SK-N-SH (cell line): ENCODE measurements around the gene FADS3. TPM values are rescaled to one million over a fixed set of nuclear protein-coding genes. Genes with fewer than 3 reads are reported as not detected.

Experiments used
- CTCF ChIA-PET: fragments of 300-600, 350-600 bp; formaldehyde crosslinking; extraction: SDS; loops from one replicate; lab custom pipeline; 2021; lab: Yijun Ruan, JAX
- POLR2A ChIA-PET: fragments of 350-600 bp; sonication (Branson Sonifier 250); formaldehyde crosslinking; extraction: SDS; loops from one replicate; lab custom pipeline; 2020; ENCODE audit warnings: antibody characterized with exemption, inconsistent platforms; lab: Yijun Ruan, JAX
- DNase-seq: peaks from one replicate; pipeline ENCODE4 v3.0.0; 2012
- H2AFZ ChIP-seq: fragments of 200-600 bp; sonication (generic); 2 replicates; pipeline ENCODE4 v1.8.1; 2016; ENCODE audit warnings: antibody characterized with exemption, mild to moderate bottlenecking, low read depth
- H3F3A ChIP-seq: fragments of 200-600 bp; sonication (generic); replicated peaks from 2 replicates; pipeline ENCODE3; 2016; ENCODE audit warnings: antibody characterized with exemption, mild to moderate bottlenecking; ENCODE audit not compliant: insufficient read depth
- H3K27ac ChIP-seq, 2 experiments: fragments of 200-500 bp in 1 of 2; fragments of 200-600 bp in 1 of 2; sonication (Bioruptor generic) in 1 of 2; sonication (generic), shearing (Covaris generic) in 1 of 2; 2 replicates each; pipeline versions ENCODE4 v1.5.1 to v1.6.1; 2014 to 2016; ENCODE audit warnings: low read depth in 2 of 2, inconsistent platforms in 1 of 2, low read length in 1 of 2, mild to moderate bottlenecking in 1 of 2, mixed read lengths in 1 of 2
- H3K27me3 ChIP-seq: fragments of 200-600 bp; sonication (generic), shearing (Covaris generic); 2 replicates; pipeline ENCODE4 v1.6.1; 2016; ENCODE audit warnings: mixed run types; ENCODE audit not compliant: insufficient read depth
- H3K36me3 ChIP-seq, 2 experiments: fragments of 200-500 bp in 1 of 2; fragments of 200-600 bp in 1 of 2; sonication (Bioruptor generic) in 1 of 2; sonication (generic) in 1 of 2; replicated peaks in 1 of 2; 2 replicates each; pipeline versions ENCODE3 to v1.5.1; 2014 to 2016; ENCODE audit warnings: low read length in 1 of 2, mild to moderate bottlenecking in 1 of 2; ENCODE audit not compliant: insufficient read depth in 2 of 2, control insufficient read depth in 1 of 2
- H3K4me1 ChIP-seq, 2 experiments: fragments of 200-500 bp in 1 of 2; fragments of 200-600 bp in 1 of 2; sonication (Bioruptor generic) in 1 of 2; sonication (generic), shearing (Covaris generic) in 1 of 2; 2 replicates each; pipeline versions ENCODE4 v1.5.1 to v1.6.1; 2014 to 2016; ENCODE audit warnings: low read depth in 1 of 2, low read length in 1 of 2, mixed run types in 1 of 2; ENCODE audit not compliant: insufficient read depth in 2 of 2, control insufficient read depth in 1 of 2
- H3K4me2 ChIP-seq: fragments of 200-600 bp; sonication (generic), shearing (Covaris generic); 2 replicates; pipeline ENCODE4 v1.6.1; 2017; ENCODE audit warnings: mixed run types
- H3K4me3 ChIP-seq, 2 experiments: fragments of 200-500 bp in 1 of 2; fragments of 200-600 bp in 1 of 2; sonication (Bioruptor generic) in 1 of 2; sonication (generic), shearing (Covaris generic) in 1 of 2; 2 replicates each; pipeline versions ENCODE4 v1.5.1 to v1.8.1; 2014 to 2016; ENCODE audit warnings: low read depth in 2 of 2, inconsistent platforms in 1 of 2, low read length in 1 of 2, mild to moderate bottlenecking in 1 of 2, mixed read lengths in 1 of 2, moderate library complexity in 1 of 2
- H3K79me2 ChIP-seq: fragments of 200-600 bp; sonication (generic); 2 replicates; pipeline ENCODE4 v1.8.1; 2017; ENCODE audit warnings: mild to moderate bottlenecking; ENCODE audit not compliant: insufficient read depth
- H3K9ac ChIP-seq: fragments of 200-600 bp; sonication (generic); 2 replicates; pipeline ENCODE4 v1.6.1; 2017; ENCODE audit warnings: mixed run types
- H3K9me2 ChIP-seq: fragments of 200-600 bp; sonication (generic); 2 replicates; pipeline ENCODE4 v1.6.1; 2017; ENCODE audit warnings: mixed run types
- H3K9me3 ChIP-seq: fragments of 200-600 bp; sonication (generic); 2 replicates; pipeline ENCODE4 v1.6.1; 2017; ENCODE audit warnings: mixed run types, mild to moderate bottlenecking, moderate library complexity
- H4K20me1 ChIP-seq: fragments of 200-600 bp; sonication (generic); 2 replicates; pipeline ENCODE4 v1.6.1; 2017; ENCODE audit warnings: mild to moderate bottlenecking, mixed run types; ENCODE audit not compliant: insufficient read depth
- CHD2 ChIP-seq: fragments of 150-350 bp; IDR thresholded peaks from 2 replicates; pipeline ENCODE4 v1.6.1; 2018; ENCODE audit warnings: low read length; ENCODE audit not compliant: partially characterized antibody
- ELF1 ChIP-seq: IDR thresholded peaks from 2 replicates; pipeline ENCODE4 v1.4.0; 2012
- EZH2phosphoT487 ChIP-seq: fragments of 200-600 bp; sonication (generic); IDR thresholded peaks from 2 replicates; pipeline ENCODE4 v1.6.1; 2017; ENCODE audit warnings: low read depth, mixed run types, mild to moderate bottlenecking, antibody characterized with exemption, moderate library complexity, borderline replicate concordance
- FOXJ3 ChIP-seq: sonication (generic); formaldehyde crosslinking; IDR thresholded peaks from 2 replicates; pipeline ENCODE4 v1.5.1; 2020; ENCODE audit warnings: mild to moderate bottlenecking, missing genetic modification reagents
- GABPA ChIP-seq: IDR thresholded peaks from 2 replicates; pipeline ENCODE4 v1.4.0; 2012; ENCODE audit warnings: low read depth, mild to moderate bottlenecking
- GATA2 ChIP-seq: sonication (generic); formaldehyde crosslinking; IDR thresholded peaks from 2 replicates; pipeline ENCODE4 v1.5.0; 2020; ENCODE audit warnings: mild to moderate bottlenecking, missing genetic modification reagents
- MEF2A ChIP-seq: IDR thresholded peaks from 2 replicates; pipeline ENCODE4 v1.4.0; 2012; ENCODE audit warnings: low read depth, borderline replicate concordance
- MXI1 ChIP-seq: IDR thresholded peaks from 2 replicates; pipeline ENCODE4 v1.6.1; 2012; ENCODE audit warnings: mild to moderate bottlenecking, low read depth, low read length, improper control_type of control experiment
- RAD21 ChIP-seq: IDR thresholded peaks from 2 replicates; pipeline ENCODE4 v1.6.1; 2012; ENCODE audit warnings: mild to moderate bottlenecking, low read length
- RFX5 ChIP-seq: IDR thresholded peaks from 2 replicates; pipeline ENCODE4 v1.6.1; 2012; ENCODE audit warnings: mild to moderate bottlenecking, improper control_type of control experiment, low read length
- RXRA ChIP-seq: IDR thresholded peaks from 2 replicates; pipeline ENCODE4 v1.4.0; 2012; ENCODE audit warnings: low read depth, mild to moderate bottlenecking, borderline replicate concordance
- SIN3A ChIP-seq: IDR thresholded peaks from 2 replicates; pipeline ENCODE4 v1.6.1; 2012; ENCODE audit warnings: low read depth, mild to moderate bottlenecking, low read length, moderate library complexity, borderline replicate concordance
- SMC3 ChIP-seq: IDR thresholded peaks from 2 replicates; pipeline ENCODE4 v1.6.1; 2012; ENCODE audit warnings: low read depth, low read length, improper control_type of control experiment
- TAF1 ChIP-seq: IDR thresholded peaks from 2 replicates; pipeline ENCODE4 v1.6.1; 2012; ENCODE audit warnings: low read depth, mild to moderate bottlenecking, low read length, moderate library complexity, borderline replicate concordance
- TCF12 ChIP-seq: IDR thresholded peaks from 2 replicates; pipeline ENCODE4 v1.4.0; 2012
- TEAD4 ChIP-seq: IDR thresholded peaks from 2 replicates; pipeline ENCODE4 v1.4.0; 2012; ENCODE audit warnings: mild to moderate bottlenecking, borderline replicate concordance; ENCODE audit not compliant: insufficient read depth
- WGBS: methylation state at CpG from one replicate; pipeline ENCODE4 v1.1.6; 2017; ENCODE audit warnings: low lambda C conversion rate; 5-methylcytosine and 5-hydroxymethylcytosine counted together
- polyA plus RNA-seq, 3 experiments: library from polyadenylated mRNA; depleted of rRNA; stranded (reverse); fragments of >200 nt; gene quantifications; 2 replicates each; pipeline ENCODE4 v1.2.3, GENCODE V29; 2012
- TF ChIP-seq, protein P1 (sequence below): IDR thresholded peaks from 2 replicates; pipeline ENCODE4 v1.4.0; 2012; ENCODE audit warnings: low read depth, borderline replicate concordance
- TF ChIP-seq, protein P2 (sequence below): fragments of 150-350 bp; IDR thresholded peaks from 2 replicates; pipeline ENCODE4 v1.6.1; 2017; ENCODE audit warnings: antibody characterized with exemption, low read length, low read depth, borderline replicate concordance
- TF ChIP-seq, protein P3 (sequence below): IDR thresholded peaks from 2 replicates; pipeline ENCODE4 v1.4.0; 2012; ENCODE audit warnings: low read depth, borderline replicate concordance

Gene FADS3
- polyA plus RNA-seq, 1 of the 3 experiments (the other 2 are of a cell fraction), result 93.3 TPM

DNA sequence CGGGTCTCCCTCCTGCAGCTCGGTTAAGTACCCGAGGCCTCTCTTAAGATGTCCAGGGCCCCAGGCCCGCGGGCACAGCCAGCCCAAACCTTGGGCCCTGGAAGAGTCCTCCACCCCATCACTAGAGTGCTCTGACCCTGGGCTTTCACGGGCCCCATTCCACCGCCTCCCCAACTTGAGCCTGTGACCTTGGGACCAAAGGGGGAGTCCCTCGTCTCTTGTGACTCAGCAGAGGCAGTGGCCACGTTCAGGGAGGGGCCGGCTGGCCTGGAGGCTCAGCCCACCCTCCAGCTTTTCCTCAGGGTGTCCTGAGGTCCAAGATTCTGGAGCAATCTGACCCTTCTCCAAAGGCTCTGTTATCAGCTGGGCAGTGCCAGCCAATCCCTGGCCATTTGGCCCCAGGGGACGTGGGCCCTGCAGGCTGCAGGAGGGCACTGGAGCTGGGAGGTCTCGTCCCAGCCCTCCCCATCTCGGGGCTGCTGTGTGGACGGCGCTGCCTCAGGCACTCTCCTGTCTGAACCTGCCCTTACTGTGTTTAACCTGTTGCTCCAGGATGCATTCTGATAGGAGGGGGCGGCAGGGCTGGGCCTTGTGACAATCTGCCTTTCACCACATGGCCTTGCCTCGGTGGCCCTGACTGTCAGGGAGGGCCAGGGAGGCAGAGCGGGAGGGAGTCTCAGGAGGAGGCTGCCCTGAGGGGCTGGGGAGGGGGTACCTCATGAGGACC, 25.0 kb downstream of the FADS3 start (continued):
- TF ChIP-seq CHD2 (no peak), FOXJ3 (no peak)

DNA sequence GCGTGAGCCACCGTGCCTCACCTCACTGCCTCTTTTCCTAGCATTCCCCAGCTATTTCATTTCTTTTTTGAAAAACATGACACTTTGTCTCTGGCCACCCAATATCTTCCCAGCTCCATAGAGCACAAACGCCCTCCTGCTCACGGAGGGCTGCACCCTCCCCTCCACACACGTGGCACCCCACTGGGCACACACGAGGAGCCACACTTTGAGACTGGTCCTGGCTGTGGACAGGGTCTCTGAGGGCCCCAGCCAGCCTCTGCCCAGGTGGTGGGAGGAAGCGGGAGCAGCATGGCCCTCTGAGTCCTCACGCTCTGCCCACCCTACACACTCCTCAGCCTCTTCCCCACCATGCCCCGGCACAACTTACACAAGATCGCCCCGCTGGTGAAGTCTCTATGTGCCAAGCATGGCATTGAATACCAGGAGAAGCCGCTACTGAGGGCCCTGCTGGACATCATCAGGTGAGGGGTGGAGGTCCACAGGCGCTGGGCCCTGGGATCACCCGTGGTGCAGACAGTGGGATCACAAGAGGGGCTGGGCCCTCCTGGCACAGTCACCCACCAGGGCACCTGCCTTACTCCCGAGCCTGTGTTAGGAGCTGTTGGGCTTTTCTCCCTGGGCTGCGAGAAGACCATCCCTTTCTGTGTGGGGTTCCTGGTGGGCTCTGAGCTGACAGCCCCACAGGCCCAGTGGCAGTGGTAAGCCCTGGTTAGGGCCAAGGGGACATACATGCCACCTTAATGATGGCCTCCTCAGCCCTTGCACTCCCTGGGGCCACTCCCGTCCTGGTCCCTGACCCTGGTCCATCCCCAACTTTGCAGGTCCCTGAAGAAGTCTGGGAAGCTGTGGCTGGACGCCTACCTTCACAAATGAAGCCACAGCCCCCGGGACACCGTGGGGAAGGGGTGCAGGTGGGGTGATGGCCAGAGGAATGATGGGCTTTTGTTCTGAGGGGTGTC, 26.2 kb downstream of the FADS3 start:
- no peak overlapping the region; a peak in 1 of 4 replicates for H3K27ac ChIP-seq
- no peaks in the 10 kb centered on the region for H3K9me3 ChIP-seq
- peaks cover 0 to 4% of the 10 kb centered on the region in 2 experiments; a peak in 1 of 4 replicates for H3K4me1 ChIP-seq
- no peaks in the 10 kb centered on the region for H3K79me2 ChIP-seq
- no peak overlapping the region for H3K4me2 ChIP-seq
- H3F3A ChIP-seq, result no peaks in the 10 kb centered on the region
- CTCF ChIA-PET, result interaction anchor here (0.8 to 10.6 kb wide), 5 partner anchors 11 to 217 kb away, joined by 3 to 91 read pairs (median 6); no protein-coding TSS in a partner anchor
- no peaks in the 10 kb centered on the region for H4K20me1 ChIP-seq
- no peak overlapping the region for H3K9ac ChIP-seq
- H2AFZ ChIP-seq, result no peak overlapping the region
- no peaks in the 10 kb centered on the region for H3K9me2 ChIP-seq
- H3K4me3 ChIP-seq, result no peak overlapping the region
- peaks cover 0 to 15% of the 10 kb centered on the region in 2 experiments for H3K36me3 ChIP-seq
- no peak for DNase-seq
- no peaks in the 10 kb centered on the region for H3K27me3 ChIP-seq
- 97% methylated on average over 13 of the region's 20 CpGs for WGBS
- no peak for TF ChIP-seq RAD21
- TF ChIP-seq CHD2, result no peak
- TF ChIP-seq, protein P1, sequence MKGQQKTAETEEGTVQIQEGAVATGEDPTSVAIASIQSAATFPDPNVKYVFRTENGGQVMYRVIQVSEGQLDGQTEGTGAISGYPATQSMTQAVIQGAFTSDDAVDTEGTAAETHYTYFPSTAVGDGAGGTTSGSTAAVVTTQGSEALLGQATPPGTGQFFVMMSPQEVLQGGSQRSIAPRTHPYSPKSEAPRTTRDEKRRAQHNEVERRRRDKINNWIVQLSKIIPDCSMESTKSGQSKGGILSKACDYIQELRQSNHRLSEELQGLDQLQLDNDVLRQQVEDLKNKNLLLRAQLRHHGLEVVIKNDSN, result no peak
- TF ChIP-seq, protein P2, sequence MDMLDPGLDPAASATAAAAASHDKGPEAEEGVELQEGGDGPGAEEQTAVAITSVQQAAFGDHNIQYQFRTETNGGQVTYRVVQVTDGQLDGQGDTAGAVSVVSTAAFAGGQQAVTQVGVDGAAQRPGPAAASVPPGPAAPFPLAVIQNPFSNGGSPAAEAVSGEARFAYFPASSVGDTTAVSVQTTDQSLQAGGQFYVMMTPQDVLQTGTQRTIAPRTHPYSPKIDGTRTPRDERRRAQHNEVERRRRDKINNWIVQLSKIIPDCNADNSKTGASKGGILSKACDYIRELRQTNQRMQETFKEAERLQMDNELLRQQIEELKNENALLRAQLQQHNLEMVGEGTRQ, result no peak
- no peak for TF ChIP-seq GABPA
- no peak for TF ChIP-seq GATA2 (CRISPR knock-in tag)
- no peak for TF ChIP-seq TEAD4
- no peak for TF ChIP-seq MEF2A
- no peak for TF ChIP-seq SMC3
- TF ChIP-seq TAF1, result no peak
- TF ChIP-seq, protein P3, sequence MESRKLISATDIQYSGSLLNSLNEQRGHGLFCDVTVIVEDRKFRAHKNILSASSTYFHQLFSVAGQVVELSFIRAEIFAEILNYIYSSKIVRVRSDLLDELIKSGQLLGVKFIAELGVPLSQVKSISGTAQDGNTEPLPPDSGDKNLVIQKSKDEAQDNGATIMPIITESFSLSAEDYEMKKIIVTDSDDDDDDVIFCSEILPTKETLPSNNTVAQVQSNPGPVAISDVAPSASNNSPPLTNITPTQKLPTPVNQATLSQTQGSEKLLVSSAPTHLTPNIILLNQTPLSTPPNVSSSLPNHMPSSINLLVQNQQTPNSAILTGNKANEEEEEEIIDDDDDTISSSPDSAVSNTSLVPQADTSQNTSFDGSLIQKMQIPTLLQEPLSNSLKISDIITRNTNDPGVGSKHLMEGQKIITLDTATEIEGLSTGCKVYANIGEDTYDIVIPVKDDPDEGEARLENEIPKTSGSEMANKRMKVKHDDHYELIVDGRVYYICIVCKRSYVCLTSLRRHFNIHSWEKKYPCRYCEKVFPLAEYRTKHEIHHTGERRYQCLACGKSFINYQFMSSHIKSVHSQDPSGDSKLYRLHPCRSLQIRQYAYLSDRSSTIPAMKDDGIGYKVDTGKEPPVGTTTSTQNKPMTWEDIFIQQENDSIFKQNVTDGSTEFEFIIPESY, result no peak
- no peak for TF ChIP-seq MXI1
- TF ChIP-seq TCF12, result no peak
- TF ChIP-seq EZH2phosphoT487, result no peak
- TF ChIP-seq ELF1, result no peak
- no peak for TF ChIP-seq SIN3A
- no peak for TF ChIP-seq RFX5
- TF ChIP-seq RXRA, result no peak
- POLR2A ChIA-PET, result interaction anchor here (0.6 kb wide), 1 partner anchor 50 kb away, joined by 3 read pairs; no protein-coding TSS in a partner anchor
